GM10266 (cell line): ENCODE measurements around the gene CACHD1.

Experiments
- DNase-seq: peaks from one replicate; pipeline ENCODE4 v3.0.0; 2012; ENCODE audit errors: extremely low spot score
- TF ChIP-seq, protein P1 (sequence below): IDR thresholded peaks from 2 replicates; pipeline ENCODE4 v1.5.1; 2012; ENCODE audit warnings: mild to moderate bottlenecking, low read depth; ENCODE audit not compliant: control insufficient read depth, insufficient read depth; ENCODE audit errors: missing control alignments

The CACHD1 gene

DNA sequence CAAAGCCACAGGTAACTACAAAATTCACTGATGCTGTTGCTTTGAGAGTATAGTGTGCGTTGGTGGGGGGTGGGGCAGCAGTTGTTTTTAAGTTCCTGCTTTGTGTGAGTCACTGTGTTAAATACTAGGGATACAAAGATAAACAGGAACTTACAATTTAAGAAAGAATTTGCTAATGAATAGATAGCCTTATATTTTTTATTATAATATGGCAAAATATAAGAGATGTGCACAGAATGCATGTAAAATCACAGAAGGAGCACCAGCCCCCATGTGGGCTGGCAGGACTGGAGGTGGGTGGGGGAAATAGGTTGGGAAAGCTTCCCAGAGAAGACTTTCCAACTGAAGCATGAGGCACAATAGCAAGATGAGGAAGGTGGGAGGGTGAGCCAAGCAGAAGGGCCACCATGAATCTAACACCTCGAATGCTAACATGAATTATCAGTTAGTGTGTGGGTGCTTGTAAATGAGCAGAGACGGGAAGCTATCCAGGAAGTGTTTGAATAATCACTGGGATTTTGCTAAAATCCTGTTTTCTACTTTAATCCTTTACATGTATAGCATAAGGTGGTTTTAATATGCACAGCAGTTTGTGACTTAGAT is 217.9 kb downstream of the CACHD1 start:
- DNase-seq, result no peak
- TF ChIP-seq, protein P1, sequence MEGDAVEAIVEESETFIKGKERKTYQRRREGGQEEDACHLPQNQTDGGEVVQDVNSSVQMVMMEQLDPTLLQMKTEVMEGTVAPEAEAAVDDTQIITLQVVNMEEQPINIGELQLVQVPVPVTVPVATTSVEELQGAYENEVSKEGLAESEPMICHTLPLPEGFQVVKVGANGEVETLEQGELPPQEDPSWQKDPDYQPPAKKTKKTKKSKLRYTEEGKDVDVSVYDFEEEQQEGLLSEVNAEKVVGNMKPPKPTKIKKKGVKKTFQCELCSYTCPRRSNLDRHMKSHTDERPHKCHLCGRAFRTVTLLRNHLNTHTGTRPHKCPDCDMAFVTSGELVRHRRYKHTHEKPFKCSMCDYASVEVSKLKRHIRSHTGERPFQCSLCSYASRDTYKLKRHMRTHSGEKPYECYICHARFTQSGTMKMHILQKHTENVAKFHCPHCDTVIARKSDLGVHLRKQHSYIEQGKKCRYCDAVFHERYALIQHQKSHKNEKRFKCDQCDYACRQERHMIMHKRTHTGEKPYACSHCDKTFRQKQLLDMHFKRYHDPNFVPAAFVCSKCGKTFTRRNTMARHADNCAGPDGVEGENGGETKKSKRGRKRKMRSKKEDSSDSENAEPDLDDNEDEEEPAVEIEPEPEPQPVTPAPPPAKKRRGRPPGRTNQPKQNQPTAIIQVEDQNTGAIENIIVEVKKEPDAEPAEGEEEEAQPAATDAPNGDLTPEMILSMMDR, result no peak

DNA sequence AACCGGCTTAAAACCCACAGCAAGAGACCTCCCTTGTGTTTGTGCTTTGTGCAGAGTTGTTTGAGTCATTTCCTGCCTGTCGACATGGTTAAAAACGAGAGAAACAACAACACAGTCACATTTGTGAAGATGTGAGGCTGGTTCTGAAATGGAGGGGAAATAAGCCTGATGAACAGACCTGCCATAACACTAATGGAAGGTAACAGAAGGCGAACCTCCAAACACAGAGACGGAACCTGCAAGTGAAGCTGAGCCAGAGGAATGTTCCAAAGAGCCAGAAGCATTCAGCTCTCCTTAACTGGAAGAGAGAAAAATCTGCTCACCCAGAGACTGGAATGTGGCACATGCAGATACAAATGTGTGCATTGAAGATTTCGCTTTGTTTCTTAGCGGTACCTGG is 221.7 kb downstream of the CACHD1 start:
- TF ChIP-seq, protein P1, result no peak
- DNase-seq, result no peak

DNA sequence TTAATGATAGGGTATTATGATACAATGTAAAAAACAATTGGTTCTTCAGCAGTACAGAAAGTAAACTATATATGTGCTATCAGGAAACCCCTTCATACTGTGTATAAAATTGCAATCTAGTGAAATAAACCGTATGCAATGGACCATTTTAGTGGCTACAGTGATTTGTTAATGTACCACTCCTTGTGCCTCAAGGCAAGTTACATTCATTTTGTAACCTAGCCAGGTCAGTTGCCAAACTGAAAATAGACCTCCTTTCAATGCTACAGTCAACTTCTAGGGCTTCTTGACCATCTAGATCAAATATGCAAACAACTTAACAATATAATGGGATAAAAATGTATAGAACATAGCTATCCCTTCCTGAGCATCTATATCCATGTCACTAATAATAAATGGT is 223.0 kb downstream of the CACHD1 start:
- TF ChIP-seq, protein P1, result no peak
- DNase-seq, result no peak

DNA sequence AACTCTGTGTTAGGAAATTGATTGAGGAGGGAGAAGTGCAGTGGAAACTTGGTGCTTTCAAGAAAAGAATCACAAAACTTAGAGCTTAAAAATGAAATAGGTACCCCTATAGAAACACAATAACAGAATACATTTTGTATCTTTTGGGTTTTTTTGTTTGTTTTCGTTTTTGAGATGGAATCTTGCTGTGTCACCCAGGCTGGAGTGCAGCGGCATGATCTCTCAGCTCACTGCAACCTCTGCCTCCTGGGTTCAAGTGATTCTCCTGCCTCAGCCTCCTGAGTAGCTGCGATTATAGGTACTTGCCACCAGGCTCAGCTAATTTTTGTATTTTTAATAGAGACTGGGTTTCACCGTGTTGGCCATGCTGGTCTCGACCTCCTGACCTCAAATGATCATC is 223.5 kb downstream of the CACHD1 start:
- no peak for DNase-seq
- TF ChIP-seq, protein P1, result no peak

DNA sequence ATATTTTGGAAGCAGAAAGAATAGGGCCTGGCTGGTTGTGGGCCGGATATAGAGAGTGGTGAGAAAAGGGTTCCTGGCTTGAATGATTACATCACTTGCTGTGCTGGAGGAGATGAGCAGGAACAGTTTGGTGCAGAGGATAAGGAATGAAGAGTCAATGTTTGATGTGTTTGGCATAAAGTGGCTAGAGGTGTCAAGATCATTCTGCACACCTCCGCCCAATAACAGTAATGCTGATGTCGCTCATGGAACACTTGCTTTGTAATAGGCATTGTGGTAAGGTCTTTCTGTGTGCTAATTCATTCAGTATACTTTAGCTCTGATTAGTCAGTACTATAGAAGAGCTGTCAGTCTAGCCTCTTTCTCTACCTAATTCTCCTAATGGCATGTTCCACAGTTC is 226.9 kb downstream of the CACHD1 start:
- DNase-seq, result no peak
- TF ChIP-seq, protein P1, result no peak

DNA sequence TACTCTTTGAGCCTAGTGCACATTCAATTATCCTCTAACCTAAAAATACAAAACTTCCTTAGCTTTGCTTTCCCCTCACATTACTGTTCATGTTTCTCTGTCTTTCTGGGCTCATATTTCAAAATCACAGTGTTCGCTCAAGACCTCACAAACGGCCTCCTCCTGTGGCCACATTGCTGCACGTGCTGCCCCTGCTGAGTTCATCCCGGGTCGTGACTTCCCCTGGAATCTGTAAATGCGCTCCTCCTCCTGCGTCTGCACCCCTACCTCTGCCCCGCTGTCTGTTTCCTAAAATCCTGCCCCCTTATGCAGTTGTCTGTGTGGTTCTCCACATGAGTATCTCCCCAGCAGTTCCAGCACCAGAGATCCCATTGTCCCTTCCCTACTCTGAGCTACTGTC is 229.4 kb downstream of the CACHD1 start:
- TF ChIP-seq, protein P1, result no peak

DNA sequence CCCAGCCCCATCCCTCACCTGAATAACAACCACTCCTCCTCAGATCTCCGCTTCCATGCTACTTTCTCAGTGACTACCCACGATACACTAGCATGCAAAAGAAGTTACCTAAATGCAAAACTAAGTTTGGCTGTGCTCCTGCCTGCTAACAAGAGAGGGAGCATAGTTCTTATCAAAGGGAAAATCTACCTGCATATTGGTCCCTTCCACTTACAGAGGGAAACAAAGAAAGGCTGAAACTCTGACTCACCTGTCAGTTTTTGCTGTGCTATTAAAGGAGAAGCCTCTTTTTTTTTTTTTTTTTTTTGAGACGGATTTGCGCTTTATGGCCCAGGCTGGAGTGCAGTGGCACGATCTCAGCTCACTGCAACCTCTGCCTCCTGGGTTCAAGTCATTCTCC is 231.1 kb downstream of the CACHD1 start:
- no peak for DNase-seq

More for the DNA sequence above, 229.4 kb downstream of the CACHD1 start:
- DNase-seq, result no peak

More for the DNA sequence above, 231.1 kb downstream of the CACHD1 start:
- TF ChIP-seq, protein P1, result no peak
